T1000 (cell line): ENCODE measurements around the gene CD53.
"Not testable (repeated sequence)": the region's sequence is repeated elsewhere in the genome, so short reads cannot be mapped to it uniquely, and the experiment has no call there.

ENCODE experiments used
- DNase-seq: peaks from one replicate; lab custom pipeline; 2025; ENCODE audit warnings: mixed read lengths; lab: John Stamatoyannopoulos, UW

CD53 gene, protein sequence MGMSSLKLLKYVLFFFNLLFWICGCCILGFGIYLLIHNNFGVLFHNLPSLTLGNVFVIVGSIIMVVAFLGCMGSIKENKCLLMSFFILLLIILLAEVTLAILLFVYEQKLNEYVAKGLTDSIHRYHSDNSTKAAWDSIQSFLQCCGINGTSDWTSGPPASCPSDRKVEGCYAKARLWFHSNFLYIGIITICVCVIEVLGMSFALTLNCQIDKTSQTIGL

GRCh38 chr1:110872745-110873720 is at the start of gene CD53:
Gene CD53 (plus strand): TSS chr1:110873148. CDS start chr1:110891409, 18,261 bp downstream.
- no peak for DNase-seq

DNA sequence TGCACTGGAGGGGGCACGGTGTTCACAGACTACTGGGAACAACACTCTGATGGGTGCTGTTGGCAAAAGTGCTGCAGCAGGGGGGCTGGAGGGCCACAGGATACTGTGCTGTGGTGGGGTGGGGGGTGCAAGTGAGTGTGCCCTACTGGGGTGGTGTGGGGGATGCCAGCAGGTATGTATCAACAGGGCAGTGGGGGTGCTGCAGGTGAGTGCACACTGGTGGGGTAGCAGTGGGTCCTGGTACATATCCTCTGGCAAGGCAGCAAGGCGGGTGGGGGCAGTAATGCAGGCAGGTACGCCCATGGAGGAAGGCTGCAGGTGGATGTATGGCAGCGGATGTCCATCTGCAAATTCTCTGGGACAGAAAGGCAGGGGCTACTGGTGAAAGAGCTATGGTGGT is 48.8 kb upstream of the CD53 start:
- no peak for DNase-seq

DNA sequence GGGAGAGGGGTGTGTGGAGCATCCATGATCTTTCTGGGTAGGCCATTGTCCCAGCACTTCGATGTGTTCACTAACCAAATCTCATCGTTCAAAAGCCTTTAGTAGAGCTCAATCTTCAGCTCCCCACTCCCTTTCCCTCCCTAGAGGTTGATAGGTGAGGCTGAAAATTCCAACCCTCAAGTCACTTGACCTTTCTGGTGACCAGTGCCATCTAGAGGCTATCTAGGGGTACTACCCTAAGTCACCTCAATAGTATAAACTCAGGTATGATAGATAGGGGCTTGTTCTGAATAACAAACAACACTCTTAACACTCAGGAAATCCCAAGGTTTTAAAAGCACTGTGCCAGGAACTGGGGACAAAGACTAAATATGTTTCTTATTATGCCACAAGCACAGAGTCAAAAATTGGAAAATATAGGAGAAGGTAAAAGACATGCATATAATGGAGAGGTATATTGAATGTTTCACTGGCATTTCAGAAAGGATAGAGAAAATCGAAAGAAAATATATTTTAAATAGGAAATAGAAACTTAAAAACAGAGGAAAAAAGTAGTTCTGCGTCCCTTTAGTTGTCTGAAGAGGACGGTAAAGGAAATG is 42.9 kb upstream of the CD53 start:
- DNase-seq: no peak

DNA sequence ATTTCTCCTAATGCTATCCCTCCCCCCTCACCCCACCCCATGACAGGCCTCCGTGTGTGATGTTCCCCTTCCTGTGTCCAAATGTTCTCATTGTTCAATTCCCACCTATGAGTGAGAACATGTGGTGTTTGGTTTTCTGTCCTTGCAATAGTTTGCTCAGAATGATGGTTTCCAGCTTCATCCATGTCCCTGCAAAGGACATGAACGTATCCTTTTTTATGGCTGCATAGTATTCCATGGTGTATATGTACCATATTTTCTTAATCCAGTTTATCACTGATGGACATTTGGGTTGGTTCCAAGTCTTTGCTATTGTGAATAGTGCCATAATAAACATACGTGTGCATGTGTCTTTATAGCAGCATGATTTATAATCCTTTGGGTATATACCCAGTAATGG is 39.2 kb upstream of the CD53 start:
- not testable (repeated sequence) for DNase-seq

GRCh38 chr1:110846861-110847260 is 26.1 kb upstream of the CD53 start:
- no peak for DNase-seq

- DNase-seq: no peak
These were observed 22.8 kb upstream of the CD53 start for GRCh38 chr1:110850145-110850544.

GRCh38 chr1:110850627-110851026 is 22.3 kb upstream of the CD53 start:
- no peak for DNase-seq

- DNase-seq: no peak
These were observed 19.8 kb upstream of the CD53 start for GRCh38 chr1:110853135-110853534.

DNA sequence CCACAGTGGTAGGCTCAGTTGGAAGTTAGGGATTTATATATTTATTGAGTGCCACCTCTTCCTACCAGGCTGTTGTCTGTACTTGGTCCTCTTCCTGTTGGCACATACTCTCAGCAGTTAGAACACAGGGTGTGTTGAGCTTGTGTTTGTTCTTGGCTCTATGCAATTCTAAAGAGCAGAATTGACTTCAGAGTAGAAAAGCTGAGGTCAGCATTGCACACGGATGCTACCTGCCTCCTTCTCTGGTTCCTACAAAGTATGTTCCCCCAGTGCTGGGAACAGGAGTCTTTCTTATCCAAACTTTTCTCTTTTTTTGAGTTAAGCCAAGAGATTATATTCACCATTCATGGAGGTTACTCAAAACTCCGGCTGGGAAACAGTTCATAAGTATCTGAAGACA is 16.5 kb upstream of the CD53 start:
- DNase-seq: no peak

DNA sequence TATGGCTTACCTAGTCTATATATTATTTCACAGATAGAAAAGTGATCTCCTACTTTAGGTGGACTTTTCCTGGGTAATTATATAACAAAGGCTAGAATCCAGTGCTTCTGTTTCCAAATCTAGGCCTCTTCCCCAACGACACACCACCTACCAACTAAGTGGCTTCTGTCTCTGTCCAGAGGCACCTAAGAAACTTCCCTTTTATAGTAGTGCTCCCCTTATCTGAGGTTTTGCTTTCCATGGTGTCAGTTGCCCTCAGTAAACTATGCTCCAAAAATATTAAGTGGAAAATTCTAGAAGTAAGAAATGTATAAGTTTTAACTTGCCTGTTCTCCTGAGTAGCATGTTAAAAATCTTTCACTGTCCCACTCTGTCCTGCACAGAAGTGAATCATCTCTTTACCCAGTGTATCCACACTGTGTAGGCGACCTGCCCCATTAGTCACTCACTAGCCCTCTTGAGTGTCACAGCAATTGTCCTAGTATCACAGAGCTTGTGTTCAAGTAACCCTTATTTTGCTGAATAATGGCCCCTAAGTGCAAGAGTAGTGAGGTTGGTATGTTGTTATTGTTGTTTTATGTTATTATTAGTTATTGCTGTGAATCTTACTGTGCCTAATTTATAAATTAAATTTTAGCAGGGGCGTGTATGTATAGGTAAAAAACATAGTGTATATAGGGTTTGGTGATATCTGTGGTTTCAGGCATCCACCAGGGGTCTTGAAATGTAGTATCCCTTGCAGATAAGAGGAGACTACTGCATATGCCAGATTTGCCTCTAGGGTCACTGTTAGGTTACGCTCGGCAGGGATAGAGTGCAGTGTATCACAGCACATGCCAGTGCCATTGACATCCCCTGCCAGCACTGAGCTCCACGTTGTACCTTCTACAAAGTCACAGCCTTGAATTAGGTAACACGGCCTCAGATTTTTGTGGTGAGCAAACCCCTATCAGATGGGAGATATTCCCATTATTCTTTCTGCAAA is 14.7 kb upstream of the CD53 start:
- peak; percentile 1 for DNase-seq

DNA sequence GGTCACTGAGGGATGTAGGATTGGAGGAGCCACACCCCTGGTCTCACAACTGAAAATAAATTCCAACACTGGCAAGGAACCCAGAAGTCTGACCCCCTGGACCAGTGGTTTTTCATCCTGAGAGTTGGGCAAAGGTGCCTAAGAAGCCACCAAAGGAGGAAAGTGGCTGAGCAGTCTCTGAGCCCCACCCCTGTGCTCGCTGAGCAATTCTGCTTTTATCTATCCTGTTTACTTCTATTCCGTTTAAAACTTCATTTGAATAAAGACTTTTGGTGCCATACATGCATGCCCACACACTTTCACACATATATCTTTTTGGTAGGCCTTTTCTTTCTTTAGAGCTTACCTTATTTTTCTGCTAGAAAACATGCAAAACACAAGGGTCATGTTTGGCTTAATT is 13.9 kb upstream of the CD53 start:
- DNase-seq: no peak

DNA sequence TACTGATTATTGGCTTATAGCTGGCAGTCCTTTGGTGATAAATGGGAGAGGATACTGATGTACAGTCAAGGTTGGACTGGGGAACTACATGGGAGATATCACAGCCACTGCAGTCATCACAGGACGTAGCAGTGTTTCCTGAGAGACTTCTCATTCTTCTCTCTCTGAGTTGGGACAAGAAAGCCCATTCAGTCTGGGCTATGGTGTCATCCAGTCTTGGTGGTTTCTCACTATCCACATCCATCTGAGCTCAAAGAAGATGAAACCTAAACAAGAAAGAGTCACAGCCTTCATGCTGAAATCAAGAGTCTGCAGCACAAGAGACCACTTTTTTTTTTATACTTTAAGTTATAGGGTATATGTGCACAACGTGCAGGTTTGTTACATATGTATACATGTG is 12.8 kb upstream of the CD53 start:
- no peak for DNase-seq

GRCh38 chr1:110860620-110861019 is 12.3 kb upstream of the CD53 start:
- DNase-seq: not testable (repeated sequence)

GRCh38 chr1:110861942-110862341 is 11.0 kb upstream of the CD53 start:
- not testable (repeated sequence) for DNase-seq

DNA sequence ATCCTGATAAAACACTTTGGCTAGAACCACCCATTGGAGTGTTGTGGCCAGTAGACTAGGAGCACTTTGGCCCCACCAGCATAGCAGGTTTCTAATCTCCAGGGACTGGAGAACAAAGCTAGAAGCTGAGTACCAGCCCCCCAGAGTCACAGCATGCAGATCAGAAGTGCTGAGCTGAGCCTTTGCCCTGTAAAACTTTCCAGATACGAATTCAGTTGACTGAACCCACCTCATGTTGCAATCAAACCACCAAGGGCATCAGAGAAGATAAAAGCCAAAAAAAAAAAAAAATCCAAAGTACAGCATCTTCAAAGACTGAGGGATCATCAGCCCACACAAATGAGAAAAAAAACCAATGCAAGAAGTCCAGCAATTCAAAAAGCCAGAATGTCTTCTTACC is 8.7 kb upstream of the CD53 start:
- DNase-seq: no peak

- no peak for DNase-seq
These were observed 2.1 kb upstream of the CD53 start for GRCh38 chr1:110870721-110871388.

- DNase-seq: no peak
These were observed 593 bp upstream of the CD53 start for GRCh38 chr1:110872366-110872744.

GRCh38 chr1:110873856-110874255 is 908 bp downstream of the CD53 start:
- no peak for DNase-seq

DNA sequence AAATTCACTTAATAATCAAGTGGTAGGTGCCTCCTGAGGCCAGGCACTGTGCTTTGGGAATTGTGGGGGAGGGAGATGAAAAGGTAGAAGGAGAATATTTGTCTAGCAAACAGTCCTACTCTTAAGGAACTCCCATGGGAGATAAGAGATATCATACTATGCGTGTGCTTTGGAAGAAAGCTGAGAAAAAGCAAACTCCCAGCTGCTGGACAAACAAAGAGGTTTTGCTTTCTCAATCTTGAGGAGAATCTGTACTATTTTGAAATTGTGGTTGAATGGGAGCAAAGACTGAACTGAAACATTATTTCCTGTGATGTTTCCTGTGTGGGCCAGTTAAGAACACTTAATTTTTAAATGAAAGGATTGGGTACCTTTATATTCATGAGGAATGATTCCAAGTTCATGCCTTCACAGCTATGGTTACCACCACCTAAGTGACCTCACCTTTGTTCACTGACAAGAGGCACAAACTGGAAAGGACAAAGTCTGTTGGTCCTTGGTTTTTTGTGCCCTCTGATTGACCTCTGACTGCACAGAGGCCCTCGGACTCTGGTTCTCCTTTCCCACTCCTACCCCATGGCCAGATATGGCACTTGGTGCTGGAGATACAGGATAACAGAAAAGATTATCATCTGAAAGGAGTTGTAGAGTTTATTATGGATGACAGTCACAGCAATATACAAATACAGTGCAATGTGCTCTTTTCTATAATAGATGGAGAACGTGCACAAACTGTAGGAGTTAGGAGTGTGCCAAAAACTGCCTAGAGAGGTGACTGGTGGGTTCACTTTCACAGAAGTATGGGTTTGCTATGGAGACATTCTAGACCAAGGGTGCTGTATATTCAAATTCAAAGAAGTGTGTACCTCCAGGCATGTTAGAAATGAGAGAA is 1.6 kb downstream of the CD53 start:
- no peak for DNase-seq

DNA sequence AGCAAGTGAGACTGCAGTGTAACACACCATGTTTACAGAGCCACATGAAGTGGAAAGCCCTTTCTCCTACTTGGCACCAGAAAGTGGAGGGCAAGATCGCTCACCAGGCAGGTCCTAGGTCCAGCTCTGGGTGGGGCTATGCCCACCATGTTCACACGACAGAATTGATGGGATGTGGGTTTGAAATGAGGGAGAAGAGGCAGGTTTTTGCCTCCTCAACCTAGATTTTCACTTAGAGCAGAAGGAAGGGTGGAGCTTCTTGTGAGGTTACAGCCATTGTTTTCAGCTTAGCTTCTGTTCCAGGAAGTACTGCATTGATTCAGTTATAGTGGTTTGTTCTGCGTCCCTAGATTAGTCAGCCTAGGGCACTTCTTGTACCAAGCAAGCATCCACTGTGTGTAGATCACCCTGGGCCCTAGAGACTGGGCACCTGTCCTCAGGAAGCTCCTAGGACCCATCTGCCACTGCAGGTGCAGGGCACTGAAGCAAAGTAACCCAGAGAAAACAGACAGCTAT is 2.3 kb downstream of the CD53 start:
- DNase-seq: no peak
